Astrocyte (in vitro differentiated cells and primary cell): ENCODE results near the gene DUSP2. TPM values are rescaled to one million over a fixed set of nuclear protein-coding genes. Genes with fewer than 3 reads are reported as not detected.

Source experiments
- DNase-seq: peaks from one replicate; pipeline ENCODE4 v3.0.0-alpha.2; 2010; ENCODE audit warnings: low read depth
- FAIRE-seq: peaks from 2 replicates; lab custom pipeline; 2011; peaks lifted over from hg19 to GRCh38; lab: Jason Lieb, UNC
- H2AFZ ChIP-seq: 2 replicates; pipeline ENCODE4 v1.6.0; 2012; ENCODE audit warnings: low read depth, low read length, inconsistent platforms
- H3K27ac ChIP-seq: 2 replicates; pipeline ENCODE4 v1.5.1; 2011; ENCODE audit warnings: low read depth, low read length, inconsistent platforms
- H3K27me3 ChIP-seq: 2 replicates; pipeline ENCODE4 v1.6.0; 2011; ENCODE audit warnings: low read length, inconsistent platforms; ENCODE audit not compliant: insufficient read depth
- H3K36me3 ChIP-seq: 2 replicates; pipeline ENCODE4 v1.5.1; 2011; ENCODE audit warnings: low read length, inconsistent platforms; ENCODE audit not compliant: insufficient read depth
- H3K4me1 ChIP-seq: 2 replicates; pipeline ENCODE4 v1.5.1; 2011; ENCODE audit warnings: low read length, inconsistent platforms; ENCODE audit not compliant: insufficient read depth
- H3K4me2 ChIP-seq: 2 replicates; pipeline ENCODE4 v1.6.0; 2012; ENCODE audit warnings: low read length, inconsistent platforms
- H3K4me3 ChIP-seq: 2 replicates; pipeline ENCODE4 v1.5.1; 2011; ENCODE audit warnings: low read depth, mild to moderate bottlenecking, low read length, inconsistent platforms; ENCODE audit not compliant: insufficient read depth
- H3K79me2 ChIP-seq: 2 replicates; pipeline ENCODE4 v1.6.0; 2012; ENCODE audit warnings: mild to moderate bottlenecking, low read length, inconsistent platforms; ENCODE audit not compliant: insufficient read depth
- H3K9ac ChIP-seq: 2 replicates; pipeline ENCODE4 v1.6.0; 2012; ENCODE audit warnings: mild to moderate bottlenecking, low read length, inconsistent platforms
- H3K9me3 ChIP-seq: 2 replicates; pipeline ENCODE4 v1.5.1; 2012; ENCODE audit warnings: low read depth, mild to moderate bottlenecking, low read length, inconsistent platforms; ENCODE audit not compliant: insufficient read depth
- H4K20me1 ChIP-seq: 2 replicates; pipeline ENCODE4 v1.6.0; 2012; ENCODE audit warnings: low read length, inconsistent platforms; ENCODE audit not compliant: insufficient read depth
- H3K27ac Mint-ChIP-seq: one replicate; pipeline ENCODE4 v1.8.0; 2021; ENCODE audit warnings: mild to moderate bottlenecking, mixed read lengths; ENCODE audit not compliant: unreplicated experiment
- H3K27me3 Mint-ChIP-seq: one replicate; pipeline ENCODE4 v1.8.0; 2021; ENCODE audit warnings: low read depth, mixed read lengths; ENCODE audit not compliant: unreplicated experiment
- H3K36me3 Mint-ChIP-seq: one replicate; pipeline ENCODE4 v1.8.0; 2021; ENCODE audit warnings: low read depth, mixed read lengths; ENCODE audit not compliant: unreplicated experiment
- H3K4me1 Mint-ChIP-seq: one replicate; pipeline ENCODE4 v1.8.0; 2021; ENCODE audit warnings: low read depth, mixed read lengths; ENCODE audit not compliant: unreplicated experiment
- H3K4me3 Mint-ChIP-seq: one replicate; pipeline ENCODE4 v1.8.0; 2021; ENCODE audit warnings: mild to moderate bottlenecking, moderate library complexity, mixed read lengths; ENCODE audit not compliant: unreplicated experiment
- H3K9me3 Mint-ChIP-seq: one replicate; pipeline ENCODE4 v1.8.0; 2021; ENCODE audit warnings: mild to moderate bottlenecking, mixed read lengths; ENCODE audit not compliant: unreplicated experiment
- EZH2 ChIP-seq: IDR thresholded peaks from 2 replicates; pipeline ENCODE4 v1.6.1; 2012; ENCODE audit warnings: mild to moderate bottlenecking, low read length, inconsistent platforms; ENCODE audit not compliant: insufficient read depth
- total RNA-seq: library from RNA; stranded (reverse); gene quantifications from 2 replicates; pipeline ENCODE4 v1.2.1, GENCODE V29; 2021
- TF ChIP-seq, protein P1 (sequence below): IDR thresholded peaks from 2 replicates; pipeline ENCODE4 v1.5.1; 2011; ENCODE audit warnings: low read depth, mild to moderate bottlenecking, inconsistent platforms, low read length, moderate library complexity; ENCODE audit not compliant: insufficient read depth

The DUSP2 gene
- total RNA-seq, 1 donor from 2014 or later, result 0.95 TPM

DNA sequence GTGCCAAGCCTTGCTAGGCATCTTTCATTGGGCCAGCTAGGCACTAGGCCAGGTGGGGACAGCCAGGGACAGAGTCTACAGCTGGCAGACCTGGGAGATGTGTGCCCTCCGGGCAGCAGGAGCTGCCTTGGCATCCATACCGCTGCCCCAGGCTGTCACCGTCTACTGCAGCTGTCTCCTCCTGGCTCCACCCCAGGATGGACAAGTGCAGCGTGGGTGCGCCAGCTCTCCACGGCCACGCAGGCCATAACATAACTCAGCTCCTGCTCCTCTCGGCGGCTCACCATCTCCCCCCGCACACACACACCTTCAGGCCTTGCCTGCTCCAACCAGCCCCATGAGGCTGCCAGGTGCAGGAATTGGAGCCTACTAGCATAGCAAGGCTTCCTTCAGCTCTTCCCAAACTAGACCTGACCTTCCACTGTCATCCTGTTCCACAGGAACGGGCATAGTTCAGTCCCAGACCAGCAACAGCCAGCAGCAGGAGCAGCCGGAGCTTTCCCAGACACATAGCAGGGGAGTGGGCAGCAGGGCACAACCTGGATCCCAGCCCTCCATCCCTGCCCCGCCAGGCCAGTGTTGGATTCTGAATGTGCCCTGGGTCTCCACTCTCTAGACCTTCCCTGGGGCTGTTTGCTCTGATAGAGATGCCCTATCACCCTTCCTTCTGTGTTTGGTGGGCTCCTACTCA lies 26.4 kb downstream of the DUSP2 start:
- Histone ChIP-seq H3K9me3 (no peaks in the 10 kb centered on the region), H4K20me1 (no peaks in the 10 kb centered on the region), H2AFZ (no peak overlapping the region), H3K4me3 (no peak overlapping the region), H3K36me3 (no peaks in the 10 kb centered on the region), H3K4me1 (peaks cover 2% of the 10 kb centered on the region), H3K27ac (no peak overlapping the region), H3K79me2 (no peaks in the 10 kb centered on the region), H3K4me2 (no peak overlapping the region), H3K9ac (no peak overlapping the region), H3K27me3 (peaks cover 51% of the 10 kb centered on the region)
- peaks cover 74% of the 10 kb centered on the region for H3K27me3 Mint-ChIP-seq
- peaks cover 2% of the 10 kb centered on the region for H3K36me3 Mint-ChIP-seq
- no peak for FAIRE-seq
- TF ChIP-seq, protein P1, sequence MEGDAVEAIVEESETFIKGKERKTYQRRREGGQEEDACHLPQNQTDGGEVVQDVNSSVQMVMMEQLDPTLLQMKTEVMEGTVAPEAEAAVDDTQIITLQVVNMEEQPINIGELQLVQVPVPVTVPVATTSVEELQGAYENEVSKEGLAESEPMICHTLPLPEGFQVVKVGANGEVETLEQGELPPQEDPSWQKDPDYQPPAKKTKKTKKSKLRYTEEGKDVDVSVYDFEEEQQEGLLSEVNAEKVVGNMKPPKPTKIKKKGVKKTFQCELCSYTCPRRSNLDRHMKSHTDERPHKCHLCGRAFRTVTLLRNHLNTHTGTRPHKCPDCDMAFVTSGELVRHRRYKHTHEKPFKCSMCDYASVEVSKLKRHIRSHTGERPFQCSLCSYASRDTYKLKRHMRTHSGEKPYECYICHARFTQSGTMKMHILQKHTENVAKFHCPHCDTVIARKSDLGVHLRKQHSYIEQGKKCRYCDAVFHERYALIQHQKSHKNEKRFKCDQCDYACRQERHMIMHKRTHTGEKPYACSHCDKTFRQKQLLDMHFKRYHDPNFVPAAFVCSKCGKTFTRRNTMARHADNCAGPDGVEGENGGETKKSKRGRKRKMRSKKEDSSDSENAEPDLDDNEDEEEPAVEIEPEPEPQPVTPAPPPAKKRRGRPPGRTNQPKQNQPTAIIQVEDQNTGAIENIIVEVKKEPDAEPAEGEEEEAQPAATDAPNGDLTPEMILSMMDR, result no peak
- TF ChIP-seq EZH2, result no peak
- no peak overlapping the region for H3K4me3 Mint-ChIP-seq
- H3K9me3 Mint-ChIP-seq, result peaks cover 10% of the 10 kb centered on the region
- no peak for DNase-seq
- H3K4me1 Mint-ChIP-seq, result no peaks in the 10 kb centered on the region
- no peak overlapping the region for H3K27ac Mint-ChIP-seq

DNA sequence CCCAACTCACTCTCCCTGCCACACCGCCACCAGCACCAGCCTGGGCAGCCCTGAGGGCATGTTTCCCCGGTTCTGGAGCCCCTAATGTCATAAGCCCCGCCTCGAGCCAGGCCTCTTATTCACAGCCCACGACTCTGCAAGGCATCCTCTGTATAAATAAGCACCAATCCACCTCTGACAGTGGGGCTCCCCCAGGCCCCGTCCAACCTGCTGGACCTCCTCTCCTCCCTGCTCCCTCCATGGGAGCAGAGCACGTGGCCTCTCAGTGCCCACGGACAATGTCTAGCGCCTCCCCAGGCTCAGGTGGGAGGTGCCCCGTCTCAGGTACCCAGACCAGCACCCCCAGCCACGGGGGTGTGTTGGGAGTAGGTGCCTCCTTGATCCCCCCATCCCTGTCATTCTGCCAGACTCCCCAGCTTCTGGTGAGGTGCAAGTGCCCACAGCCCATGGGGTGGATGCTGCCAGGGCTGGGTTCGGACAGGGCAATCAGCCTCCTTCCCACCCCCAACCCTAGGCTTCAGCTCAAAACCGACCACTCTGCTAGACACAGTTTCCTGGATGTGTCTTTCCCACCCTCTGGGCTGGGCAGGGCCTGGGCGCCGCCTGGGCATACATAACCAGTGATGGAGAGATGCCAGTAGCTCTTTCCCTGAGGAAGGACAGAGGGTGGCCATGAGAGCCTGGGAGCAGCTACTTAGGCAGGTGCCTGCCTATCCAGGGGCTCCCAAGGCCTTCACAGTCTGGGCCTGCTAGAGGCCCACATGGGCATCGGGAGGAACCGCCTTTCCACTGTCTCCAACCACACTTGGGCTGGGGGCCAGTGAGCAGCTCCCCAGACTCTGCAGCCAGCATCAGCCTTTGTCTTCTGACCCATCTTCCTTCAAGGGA lies 27.3 kb downstream of the DUSP2 start:
- Histone ChIP-seq H3K9me3 (no peaks in the 10 kb centered on the region), H3K4me1 (peaks cover 2% of the 10 kb centered on the region), H3K9ac (no peak overlapping the region), H3K79me2 (no peaks in the 10 kb centered on the region), H4K20me1 (no peaks in the 10 kb centered on the region), H2AFZ (no peak overlapping the region), H3K27me3 (peaks cover 51% of the 10 kb centered on the region), H3K36me3 (no peaks in the 10 kb centered on the region), H3K4me2 (no peak overlapping the region), H3K27ac (no peak overlapping the region), H3K4me3 (no peak overlapping the region)
- no peak overlapping the region for H3K4me3 Mint-ChIP-seq
- no peaks in the 10 kb centered on the region for H3K4me1 Mint-ChIP-seq
- TF ChIP-seq, protein P1, result no peak
- no peak for TF ChIP-seq EZH2
- FAIRE-seq (no peak), DNase-seq (no peak)
- no peak overlapping the region for H3K27ac Mint-ChIP-seq
- H3K9me3 Mint-ChIP-seq, result peaks cover 10% of the 10 kb centered on the region
- H3K36me3 Mint-ChIP-seq, result peaks cover 2% of the 10 kb centered on the region
- peaks cover 79% of the 10 kb centered on the region for H3K27me3 Mint-ChIP-seq
